ENCODE data around the gene GUCY1B1.

- TF ChIP-seq CTCF (conservative IDR thresholded peaks at IDR 0.05 in 1 of 2, IDR thresholded peaks at IDR 0.05 in 1 of 2; ENCODE audit: low read depth in 1 of 2, low read length in 2 of 2) (no peak), EZH2 (IDR thresholded peaks at IDR 0.05; ENCODE audit: low read length, missing control alignments) (no peak)
Measured at GRCh38 chr4:155751569-155751968, 7.3 kb upstream of the GUCY1B1 start.

Measured in fibroblast of lung (primary cell).